HG02610 (cell line): ENCODE data around the gene GART.
"Not testable (repeated sequence)": the region's sequence is repeated elsewhere in the genome, so short reads cannot be mapped to it uniquely, and the experiment has no call there.

Experiments used
- ATAC-seq: cut with Tn5 transposase; IDR thresholded peaks from one replicate; pipeline ENCODE4 v1.9.1; 2021; ENCODE audit warnings: mild to moderate bottlenecking, moderate library complexity; ENCODE audit not compliant: unreplicated experiment

The GART gene

GRCh38 chr21:33522297-33522952 lies 19.5 kb downstream of the GART start:
- no peak for ATAC-seq

GRCh38 chr21:33518899-33519298 lies 23.0 kb downstream of the GART start:
- no peak for ATAC-seq

- ATAC-seq = no peak
Observed at GRCh38 chr21:33514229-33514628, 27.7 kb downstream of the GART start.

- no peak for ATAC-seq
Observed at GRCh38 chr21:33512481-33512880, 29.4 kb downstream of the GART start.

- ATAC-seq = no peak
Observed at GRCh38 chr21:33511639-33512038, 30.3 kb downstream of the GART start.

- ATAC-seq = no peak
Observed at GRCh38 chr21:33510826-33511225, 31.1 kb downstream of the GART start.

- ATAC-seq = not testable (repeated sequence)
Observed at GRCh38 chr21:33507003-33507402, 34.9 kb downstream of the GART start.

GRCh38 chr21:33505833-33506232 lies 36.1 kb downstream of the GART start:
- no peak for ATAC-seq

GRCh38 chr21:33496345-33496744 lies 45.6 kb downstream of the GART start:
- ATAC-seq = no peak

- no peak for ATAC-seq
Observed at GRCh38 chr21:33495743-33496142, 46.2 kb downstream of the GART start.

- no peak for ATAC-seq
Observed at GRCh38 chr21:33493756-33494155, 48.2 kb downstream of the GART start.

GRCh38 chr21:33492571-33492970 lies 49.3 kb downstream of the GART start:
- no peak for ATAC-seq

GRCh38 chr21:33491373-33492102 lies 50.4 kb downstream of the GART start, which contains the start of gene DNAJC28:
TSS of gene DNAJC28 (minus strand) at chr21:33491716. CDS start at chr21:33489393, 2,323 bp downstream.
- peak; percentile 98 for ATAC-seq

- ATAC-seq = no peak
Observed at GRCh38 chr21:33490991-33491372, 50.9 kb downstream of the GART start.

- no peak for ATAC-seq
Observed at GRCh38 chr21:33488936-33489335, 53.0 kb downstream of the GART start.

- no peak for ATAC-seq
Observed at GRCh38 chr21:33487996-33488395, 53.9 kb downstream of the GART start.

- ATAC-seq = no peak
Observed at GRCh38 chr21:33481314-33481943, 60.5 kb downstream of the GART start.

- no peak for ATAC-seq
Observed at GRCh38 chr21:33480481-33481103, 61.3 kb downstream of the GART start.

GRCh38 chr21:33479679-33480480 lies 62.0 kb downstream of the GART start, which contains the start of gene TMEM50B:
TSS of gene TMEM50B (minus strand) at chr21:33479974. CDS start at chr21:33468885, 11,089 bp downstream.
- peak; percentile 92 for ATAC-seq

- ATAC-seq = peak; percentile 14
Observed at GRCh38 chr21:33478935-33479678, 62.8 kb downstream of the GART start.
